ES-I3 (cell line): ENCODE measurements around the gene CTTNBP2NL.
"Not testable (repeated sequence)": the region's sequence is repeated elsewhere in the genome, so short reads cannot be mapped to it uniquely, and the experiment has no call there.

Experiments used
- H3K36me3 ChIP-seq: 2 replicates; pipeline ENCODE4 v1.6.1; 2013; ENCODE audit warnings: mild to moderate bottlenecking, low read length, control low read depth, moderate library complexity; ENCODE audit not compliant: insufficient read depth
- H3K4me1 ChIP-seq: 2 replicates; pipeline ENCODE4 v1.6.1; 2013; ENCODE audit warnings: mild to moderate bottlenecking, control low read depth, low read length; ENCODE audit not compliant: insufficient read depth
- H3K9ac ChIP-seq: 2 replicates; pipeline ENCODE4 v1.6.1; 2013; ENCODE audit warnings: low read depth, mild to moderate bottlenecking, low read length, moderate library complexity
- H3K9me3 ChIP-seq: 2 replicates; pipeline ENCODE4 v1.6.1; 2013; ENCODE audit warnings: mild to moderate bottlenecking, low read length, moderate library complexity; ENCODE audit not compliant: control insufficient read depth, insufficient read depth

The CTTNBP2NL gene

GRCh38 chr1:112373806-112374205 is 22.2 kb upstream of the CTTNBP2NL start:
- H3K9ac ChIP-seq, result no peak overlapping the region
- no peaks in the 10 kb centered on the region for H3K4me1 ChIP-seq

DNA sequence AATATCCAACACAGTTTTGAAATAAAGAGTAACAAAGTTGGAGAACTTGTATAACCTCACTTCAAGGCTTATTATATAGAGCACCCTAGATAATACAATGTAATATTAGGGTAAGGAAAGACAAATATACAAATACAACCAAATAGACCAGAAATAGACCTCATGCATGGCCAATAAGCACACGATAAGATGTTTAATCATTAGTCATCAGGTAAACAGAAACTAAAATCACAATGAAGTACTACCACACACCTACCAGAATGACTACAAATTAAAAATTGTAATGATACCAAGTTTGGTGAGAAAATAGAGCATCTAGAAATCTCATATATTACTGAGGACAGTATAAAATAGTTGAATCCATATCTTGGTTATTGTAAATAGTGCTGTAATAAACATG is 20.3 kb upstream of the CTTNBP2NL start:
- no peaks in the 10 kb centered on the region for H3K36me3 ChIP-seq
- H3K9ac ChIP-seq, result no peak overlapping the region
- H3K9me3 ChIP-seq, result no peaks in the 10 kb centered on the region; the same call in 1 of the 2 replicates
- no peaks in the 10 kb centered on the region for H3K4me1 ChIP-seq

More at GRCh38 chr1:112373806-112374205, 22.2 kb upstream of the CTTNBP2NL start:
- no peaks in the 10 kb centered on the region for H3K36me3 ChIP-seq
- no peaks in the 10 kb centered on the region for H3K9me3 ChIP-seq

- H3K9me3 ChIP-seq, result no peaks in the 10 kb centered on the region; the same call in 1 of the 2 replicates
- H3K4me1 ChIP-seq, result no peaks in the 10 kb centered on the region
- H3K9ac ChIP-seq, result no peak overlapping the region
- H3K36me3 ChIP-seq, result no peaks in the 10 kb centered on the region
Measured at GRCh38 chr1:112380356-112380755, 15.7 kb upstream of the CTTNBP2NL start.

DNA sequence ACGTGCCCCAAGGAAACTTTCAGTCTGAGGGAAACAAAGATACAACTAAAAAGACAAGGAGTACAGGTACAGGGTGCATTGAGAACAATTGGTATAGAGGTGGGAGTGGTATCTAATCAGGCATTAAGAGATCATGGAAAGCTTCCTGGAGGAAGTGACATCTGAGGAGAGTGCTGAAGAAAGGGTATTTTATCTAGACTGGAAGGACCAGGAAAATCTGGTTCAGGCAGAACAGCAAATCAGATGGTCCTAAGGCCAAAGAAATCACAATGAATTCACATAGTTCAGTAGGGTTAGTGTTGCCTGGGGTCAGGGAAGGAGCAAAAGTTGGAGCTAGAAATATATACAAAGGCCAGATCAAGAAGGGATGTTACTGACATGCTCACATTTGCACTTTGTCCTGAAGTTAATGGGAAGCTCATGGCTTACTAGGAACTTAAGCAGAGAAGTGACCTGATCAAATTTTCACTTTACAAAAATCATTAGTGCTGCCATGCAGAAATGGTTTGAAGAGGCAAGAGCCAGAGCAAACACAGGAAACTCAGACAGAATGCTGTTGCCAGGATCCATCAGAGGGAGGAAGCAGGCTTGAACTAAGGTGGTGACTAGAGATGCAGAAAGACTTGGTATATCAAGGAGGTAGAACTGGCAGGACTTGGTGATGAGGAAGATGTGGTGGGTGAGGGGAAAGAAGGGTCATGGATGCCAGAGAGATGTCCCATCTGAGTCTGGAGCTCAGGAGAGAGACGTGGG is 14.5 kb upstream of the CTTNBP2NL start:
- no peaks in the 10 kb centered on the region for H3K4me1 ChIP-seq
- no peaks in the 10 kb centered on the region for H3K36me3 ChIP-seq
- no peak overlapping the region for H3K9ac ChIP-seq
- H3K9me3 ChIP-seq, result no peaks in the 10 kb centered on the region; the same call in 1 of the 2 replicates

DNA sequence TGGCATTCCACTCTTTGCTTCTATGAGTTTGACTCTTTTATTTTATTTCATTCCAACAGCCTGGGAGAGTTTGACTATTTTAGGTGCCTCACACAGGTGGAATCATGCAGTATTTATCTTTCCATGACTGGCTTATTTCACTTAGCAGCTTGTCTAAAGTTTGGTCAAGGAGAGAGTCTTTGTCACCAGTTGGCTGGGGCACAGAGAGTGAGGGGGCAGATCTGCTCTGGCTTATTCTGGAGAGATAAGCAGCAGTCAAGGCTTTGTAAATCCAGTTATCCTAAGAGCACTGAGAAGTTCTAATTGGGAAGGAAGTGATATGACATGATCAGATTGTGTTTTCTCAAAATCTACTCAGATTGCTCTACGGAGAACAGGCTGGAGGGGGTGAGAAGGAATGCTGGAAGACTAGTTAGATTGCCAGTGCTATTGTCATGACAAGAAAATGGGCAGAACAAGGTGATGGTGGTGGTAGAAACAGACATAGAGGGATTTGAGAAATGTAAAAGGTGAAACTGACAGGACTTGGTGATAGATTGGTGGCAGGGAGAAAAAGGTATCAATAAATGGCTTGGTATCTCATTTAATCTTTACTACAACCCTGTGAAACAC is 12.1 kb upstream of the CTTNBP2NL start:
- Histone ChIP-seq H3K9me3 (no peaks in the 10 kb centered on the region; the same call in 1 of the 2 replicates), H3K9ac (no peak overlapping the region), H3K4me1 (peaks cover 5% of the 10 kb centered on the region), H3K36me3 (no peaks in the 10 kb centered on the region)

DNA sequence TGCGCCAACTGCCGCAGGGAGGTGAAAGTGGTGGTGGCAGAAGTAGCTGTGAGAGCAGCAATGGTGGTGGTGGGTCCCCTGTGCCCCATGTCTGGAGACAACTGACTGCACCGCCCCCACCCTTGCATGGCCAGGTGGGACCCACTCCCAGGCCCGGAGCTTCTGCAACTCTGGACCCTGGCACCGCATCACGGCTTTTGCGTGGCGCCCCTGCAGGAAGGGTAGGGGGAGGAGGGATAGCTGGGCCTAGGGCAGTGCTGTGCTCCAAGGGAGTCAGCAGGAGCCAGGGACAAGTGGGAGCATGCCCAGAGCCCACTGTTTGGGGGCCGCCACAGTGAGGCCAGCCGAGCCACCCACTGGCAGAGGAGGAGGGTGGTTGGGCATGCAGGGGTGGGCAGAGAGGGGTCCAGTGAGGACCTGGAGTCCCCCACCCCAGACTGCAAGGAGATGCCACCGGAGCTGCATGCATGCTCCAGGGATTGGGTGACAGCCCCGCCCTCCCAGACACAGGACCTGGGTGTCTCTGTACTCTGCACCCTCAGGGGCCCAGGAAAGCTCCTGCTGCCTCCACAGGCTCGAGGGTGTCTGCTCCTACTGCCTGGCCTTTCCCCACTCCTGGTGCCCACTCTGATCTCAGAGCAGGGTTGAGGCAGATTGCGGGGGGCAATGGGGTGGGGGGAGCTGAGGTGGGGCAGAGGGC is 9.8 kb upstream of the CTTNBP2NL start:
- no peaks in the 10 kb centered on the region for H3K9me3 ChIP-seq
- H3K4me1 ChIP-seq, result peaks cover 6% of the 10 kb centered on the region
- no peak overlapping the region for H3K9ac ChIP-seq
- H3K36me3 ChIP-seq, result no peaks in the 10 kb centered on the region

GRCh38 chr1:112386731-112387346 is 9.2 kb upstream of the CTTNBP2NL start:
- H3K9ac ChIP-seq, result no peak overlapping the region
- H3K36me3 ChIP-seq, result no peaks in the 10 kb centered on the region
- H3K4me1 ChIP-seq, result peaks cover 10% of the 10 kb centered on the region
- no peaks in the 10 kb centered on the region for H3K9me3 ChIP-seq

GRCh38 chr1:112387807-112388206 is 8.2 kb upstream of the CTTNBP2NL start:
- Histone ChIP-seq H3K9ac (no peak overlapping the region), H3K9me3 (no peaks in the 10 kb centered on the region), H3K4me1 (peaks cover 10% of the 10 kb centered on the region), H3K36me3 (no peaks in the 10 kb centered on the region)

- Histone ChIP-seq H3K9me3 (no peaks in the 10 kb centered on the region), H3K36me3 (no peaks in the 10 kb centered on the region), H3K4me1 (peaks cover 11% of the 10 kb centered on the region), H3K9ac (no peak overlapping the region)
Measured at GRCh38 chr1:112388436-112388835, 7.6 kb upstream of the CTTNBP2NL start.

- H3K4me1 ChIP-seq, result peaks cover 19% of the 10 kb centered on the region
- no peaks in the 10 kb centered on the region for H3K36me3 ChIP-seq
- no peaks in the 10 kb centered on the region for H3K9me3 ChIP-seq
- H3K9ac ChIP-seq, result no peak overlapping the region
Measured at GRCh38 chr1:112389689-112390088, 6.3 kb upstream of the CTTNBP2NL start.

DNA sequence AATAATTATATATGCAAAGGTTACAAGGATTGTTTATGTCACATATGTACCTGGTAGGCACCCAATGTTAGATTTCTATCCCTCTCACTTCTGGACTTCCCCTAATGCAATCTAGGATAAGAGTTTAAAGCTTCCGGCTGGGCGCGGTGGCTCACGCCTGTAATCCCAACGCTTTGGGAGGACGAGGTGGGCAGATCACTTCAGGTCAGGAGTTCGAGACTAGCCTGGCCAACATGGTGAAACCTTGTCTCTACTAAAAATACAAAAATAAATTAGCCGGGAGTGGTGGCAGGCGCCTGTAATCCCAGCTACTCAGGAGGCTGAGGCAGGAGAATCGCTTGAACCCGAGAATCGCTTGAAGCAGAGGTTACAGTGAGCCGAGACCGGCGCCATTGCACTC is 5.7 kb upstream of the CTTNBP2NL start:
- Histone ChIP-seq H3K9ac (peak overlapping the region; percentile 11; the same call in 1 of the 2 replicates), H3K4me1 (peaks cover 26% of the 10 kb centered on the region)
- H3K36me3 ChIP-seq, H3K9me3 ChIP-seq: not testable (repeated sequence)

GRCh38 chr1:112390775-112391602 is 5.0 kb upstream of the CTTNBP2NL start:
- H3K4me1 ChIP-seq, result peaks cover 28% of the 10 kb centered on the region
- H3K9ac ChIP-seq, result peak overlapping the region; percentile 57
- no peaks in the 10 kb centered on the region for H3K36me3 ChIP-seq
- no peaks in the 10 kb centered on the region for H3K9me3 ChIP-seq

- Histone ChIP-seq H3K9ac (peak overlapping the region; percentile 57), H3K36me3 (no peaks in the 10 kb centered on the region), H3K9me3 (no peaks in the 10 kb centered on the region), H3K4me1 (peaks cover 28% of the 10 kb centered on the region)
Measured at GRCh38 chr1:112391603-112391940, 4.4 kb upstream of the CTTNBP2NL start.

- H3K36me3 ChIP-seq, result no peaks in the 10 kb centered on the region
- H3K9me3 ChIP-seq, result no peaks in the 10 kb centered on the region
- H3K9ac ChIP-seq, result peak overlapping the region; percentile 28; the same call in 1 of the 2 replicates
- H3K4me1 ChIP-seq, result peaks cover 38% of the 10 kb centered on the region
Measured at GRCh38 chr1:112393631-112393974, 2.4 kb upstream of the CTTNBP2NL start.
